NOMO-1 treated with DMSO at 0.1 percent for 48 hours (cell line): ENCODE results near the gene HYPK.
"Not testable (repeated sequence)": the region's sequence is repeated elsewhere in the genome, so short reads cannot be mapped to it uniquely, and the experiment has no call there.

Experiments
- DNase-seq: peaks from one replicate; lab custom pipeline; 2025; ENCODE audit not compliant: unreplicated experiment; lab: John Stamatoyannopoulos, UW

The HYPK gene

DNA sequence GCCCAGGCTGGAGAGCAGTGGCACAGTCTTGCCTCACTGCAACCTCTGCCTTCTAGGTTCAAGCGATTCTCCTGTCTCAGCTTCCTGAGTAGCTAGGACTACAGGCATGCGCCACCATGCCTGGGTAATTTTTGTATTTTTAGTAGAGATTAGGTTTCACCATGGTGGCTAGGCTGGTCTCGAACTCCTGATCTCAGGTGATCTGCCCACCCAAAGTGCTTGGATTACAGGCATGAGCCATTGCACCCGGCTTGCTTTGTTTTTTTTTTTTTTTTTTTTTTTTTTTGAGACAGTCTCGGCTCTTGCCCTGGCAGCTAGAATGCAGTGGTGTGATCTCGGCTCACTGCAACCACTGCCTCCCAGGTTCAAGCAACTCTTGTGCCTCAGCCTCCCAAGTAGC lies 32.1 kb downstream of the HYPK start:
- DNase-seq, result not testable (repeated sequence)

DNA sequence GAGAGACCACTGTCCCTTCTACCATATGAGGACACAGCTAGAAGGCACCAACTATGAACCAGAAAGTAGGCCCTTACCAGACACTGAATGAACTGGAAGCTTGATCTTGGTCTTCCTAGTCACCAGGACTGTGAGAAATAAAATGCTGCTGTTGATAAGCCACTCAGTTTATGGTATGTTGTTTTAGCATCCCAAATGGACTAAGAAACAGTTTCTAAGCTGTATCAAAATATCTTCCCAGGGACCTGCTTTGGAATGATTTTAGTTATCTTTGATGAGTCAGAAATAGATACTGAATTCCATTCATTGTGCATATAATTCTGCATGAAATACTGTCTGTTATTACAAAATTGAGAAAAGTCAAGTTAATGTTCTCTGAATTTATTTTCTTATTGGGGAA lies 45.0 kb downstream of the HYPK start:
- no peak for DNase-seq

DNA sequence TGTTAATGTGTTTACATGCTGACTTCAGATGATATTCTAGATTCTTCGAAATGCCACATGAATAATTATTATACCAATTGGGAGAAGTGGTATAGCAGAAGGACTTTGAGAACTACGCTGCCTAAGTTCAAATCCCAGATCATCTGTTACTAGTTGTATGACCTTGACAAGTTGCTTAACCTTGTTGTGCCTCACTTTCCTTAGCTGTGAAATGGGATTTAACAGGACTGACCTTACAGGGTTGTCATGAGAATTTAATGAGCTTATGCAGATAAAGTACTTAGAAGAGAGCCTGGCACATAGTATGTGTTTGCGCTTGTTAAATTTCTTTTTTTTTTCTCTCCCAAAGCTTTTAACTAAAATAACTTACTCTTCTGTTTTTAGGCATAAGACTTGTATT lies 50.9 kb downstream of the HYPK start:
- DNase-seq, result no peak

DNA sequence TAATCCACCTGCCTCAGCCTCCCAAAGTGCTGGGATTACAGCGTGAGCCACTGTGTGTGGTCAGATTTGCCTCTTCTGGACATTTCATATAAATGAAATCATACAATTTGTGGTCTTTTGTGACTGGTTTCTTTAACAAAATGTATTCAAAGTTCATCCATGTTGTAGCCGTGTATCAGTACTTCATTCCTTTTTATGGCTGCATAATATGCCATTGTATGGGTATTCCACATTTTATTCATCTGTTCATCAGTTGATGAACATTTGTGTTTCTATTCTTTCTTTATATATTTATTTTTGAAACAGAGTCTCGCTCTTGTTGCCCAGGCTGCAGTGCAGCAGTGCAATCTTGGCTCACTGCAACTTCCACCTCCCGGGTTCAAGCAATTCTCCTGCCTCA lies 52.2 kb downstream of the HYPK start:
- no peak for DNase-seq
